ENCODE results near the gene STKLD1. TPM values are rescaled to one million over a fixed set of nuclear protein-coding genes. Genes with fewer than 3 reads are reported as not detected.

Gene STKLD1
- total and polyA plus RNA-seq, 7 experiments from 2014 or later, result 0.78 to 1.8 (median 1.4) TPM; not detected in 1

GRCh38 chr9:133406480-133407307 is 30.5 kb downstream of the STKLD1 start:
- H3K27ac ChIP-seq (ENCODE audit: low read depth, low read length), result no peak overlapping the region
- Mint-ChIP-seq H3K27ac (peak overlapping the region in 7 of 9 donors; percentile 1 to 86 (median 51)), H3K4me1 (peaks cover 2 to 14% (median 10%) of the 10 kb centered on the region in 7 donors), H3K4me3 (no peak overlapping the region), H3K36me3 (peaks cover 6 to 38% (median 11%) of the 10 kb centered on the region in 5 donors), H3K27me3 (no peaks in the 10 kb centered on the region), H3K9me3 (peaks cover 0 to 2% (median 0%) of the 10 kb centered on the region in 11 donors)
- CTCF ChIA-PET, result interaction anchor here (0.7 to 1.3 kb wide), 2 partner anchors 9 to 80 kb away, joined by 3 to 4 read pairs; no protein-coding TSS in a partner anchor
- intact Hi-C loops (cut with micrococcal nuclease), result loop anchor here (1.0 to 5.0 kb wide), 4 partner anchors 50 to 321 kb away; partner anchors contain the start of genes SLC2A6 (in 2 of the 2), SURF1 (in 1 of the 2) and SURF2 (in 1 of the 2)
- no peaks in the 10 kb centered on the region for H3K4me1 ChIP-seq (ENCODE audit: control insufficient read depth in 2 of 2, insufficient read depth in 2 of 2, low read length in 2 of 2)
- no peaks in the 10 kb centered on the region for H3K9me3 ChIP-seq (ENCODE audit: control insufficient read depth in 2 of 3, low read length in 3 of 3)
- peaks cover 3 to 78% (median 4%) of the 10 kb centered on the region in 3 experiments for H3K36me3 ChIP-seq (ENCODE audit: control insufficient read depth in 2 of 3, insufficient read depth in 3 of 3, low read length in 3 of 3)
- DNase-seq (peak; percentile 59 to 78 (median 71)), ATAC-seq (peak; percentile 94)
- POLR2A ChIA-PET, result no interaction called here
- no peak overlapping the region for H3K4me3 ChIP-seq (ENCODE audit: low read length)
- no peaks in the 10 kb centered on the region for H3K27me3 ChIP-seq (ENCODE audit: control insufficient read depth in 2 of 2, insufficient read depth in 2 of 2, low read length in 2 of 2)

GRCh38 chr9:133408042-133408441 is 31.9 kb downstream of the STKLD1 start:
- intact Hi-C loops (cut with micrococcal nuclease), result loop anchor here in 1 of 2 donors (5.0 kb wide), 1 partner anchor 319 kb away; no protein-coding TSS in a partner anchor
- no peaks in the 10 kb centered on the region for H3K9me3 ChIP-seq (ENCODE audit: control insufficient read depth in 2 of 3, low read length in 3 of 3)
- Mint-ChIP-seq H3K4me3 (no peak overlapping the region), H3K27me3 (no peaks in the 10 kb centered on the region), H3K4me1 (peaks cover 2 to 15% (median 10%) of the 10 kb centered on the region in 7 donors), H3K9me3 (peaks cover 0 to 2% (median 0%) of the 10 kb centered on the region in 11 donors), H3K27ac (no peak overlapping the region), H3K36me3 (peaks cover 6 to 38% (median 11%) of the 10 kb centered on the region in 5 donors)
- CTCF ChIA-PET, result interaction anchor here (1.3 kb wide), 1 partner anchor 8 kb away, joined by 3 read pairs; no protein-coding TSS in a partner anchor
- H3K27me3 ChIP-seq (ENCODE audit: control insufficient read depth in 2 of 2, insufficient read depth in 2 of 2, low read length in 2 of 2), result no peaks in the 10 kb centered on the region
- no peak overlapping the region for H3K4me3 ChIP-seq (ENCODE audit: low read length)
- POLR2A ChIA-PET, result no interaction called here
- no peak overlapping the region for H3K27ac ChIP-seq (ENCODE audit: low read depth, low read length)
- H3K36me3 ChIP-seq (ENCODE audit: control insufficient read depth in 2 of 3, insufficient read depth in 3 of 3, low read length in 3 of 3), result peaks cover 3 to 80% (median 13%) of the 10 kb centered on the region in 3 experiments
- no peak for ATAC-seq
- no peak for DNase-seq
- no peaks in the 10 kb centered on the region for H3K4me1 ChIP-seq (ENCODE audit: control insufficient read depth in 2 of 2, insufficient read depth in 2 of 2, low read length in 2 of 2)

DNA sequence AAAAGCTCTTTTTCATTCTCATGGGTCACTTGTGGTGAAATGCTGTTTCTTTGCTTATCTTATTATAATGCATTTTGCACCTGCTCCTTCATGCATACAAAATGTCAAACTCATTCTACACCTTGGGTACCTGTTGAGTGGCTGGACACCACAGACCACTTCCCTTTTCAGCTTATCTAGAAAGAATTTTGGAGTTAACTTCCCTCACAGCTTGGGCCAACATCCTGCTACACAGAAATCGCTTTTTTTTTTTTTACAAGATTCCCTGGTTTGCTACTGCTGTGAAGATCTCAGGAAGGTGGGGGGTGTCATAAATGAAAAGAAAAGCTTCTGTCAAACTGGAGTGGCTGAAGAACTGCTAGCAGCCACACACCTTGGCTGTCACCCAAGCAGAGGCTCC is 39.0 kb downstream of the STKLD1 start:
- Mint-ChIP-seq H3K36me3 (peaks cover 3 to 30% (median 4%) of the 10 kb centered on the region in 5 donors), H3K4me3 (peak overlapping the region in 5 of 10 donors; percentile 14 to 88 (median 39)), H3K4me1 (peaks cover 27 to 54% (median 48%) of the 10 kb centered on the region in 7 donors), H3K27ac (peak overlapping the region in 3 of 9 donors; percentile 38 to 88 (median 70)), H3K27me3 (no peaks in the 10 kb centered on the region), H3K9me3 (peaks cover 0 to 6% (median 0%) of the 10 kb centered on the region in 11 donors)
- Histone ChIP-seq H3K4me1 (ENCODE audit: control insufficient read depth in 2 of 2, insufficient read depth in 2 of 2, low read length in 2 of 2) (peaks cover 13 to 14% of the 10 kb centered on the region in 2 donors), H3K4me3 (ENCODE audit: low read length) (no peak overlapping the region), H3K27me3 (ENCODE audit: control insufficient read depth in 2 of 2, insufficient read depth in 2 of 2, low read length in 2 of 2) (no peaks in the 10 kb centered on the region), H3K9me3 (ENCODE audit: control insufficient read depth in 2 of 3, low read length in 3 of 3) (no peaks in the 10 kb centered on the region), H3K36me3 (ENCODE audit: control insufficient read depth in 2 of 3, insufficient read depth in 3 of 3, low read length in 3 of 3) (peaks cover 0 to 48% (median 9%) of the 10 kb centered on the region in 3 experiments), H3K27ac (ENCODE audit: low read depth, low read length) (no peak overlapping the region)
- ChIA-PET CTCF (interaction anchor here (0.6 to 1.1 kb wide), 4 partner anchors 7 to 675 kb away, joined by 3 read pairs; no protein-coding TSS in a partner anchor), POLR2A (no interaction called here)
- intact Hi-C loops (cut with micrococcal nuclease), result loop anchor here (5.0 to 10.0 kb wide), 2 partner anchors 68 to 290 kb away; partner anchors contain the start of genes MED22 (in 1 of the 2) and RPL7A (in 1 of the 2)
- ATAC-seq, result no peak
- no peak for DNase-seq

DNA sequence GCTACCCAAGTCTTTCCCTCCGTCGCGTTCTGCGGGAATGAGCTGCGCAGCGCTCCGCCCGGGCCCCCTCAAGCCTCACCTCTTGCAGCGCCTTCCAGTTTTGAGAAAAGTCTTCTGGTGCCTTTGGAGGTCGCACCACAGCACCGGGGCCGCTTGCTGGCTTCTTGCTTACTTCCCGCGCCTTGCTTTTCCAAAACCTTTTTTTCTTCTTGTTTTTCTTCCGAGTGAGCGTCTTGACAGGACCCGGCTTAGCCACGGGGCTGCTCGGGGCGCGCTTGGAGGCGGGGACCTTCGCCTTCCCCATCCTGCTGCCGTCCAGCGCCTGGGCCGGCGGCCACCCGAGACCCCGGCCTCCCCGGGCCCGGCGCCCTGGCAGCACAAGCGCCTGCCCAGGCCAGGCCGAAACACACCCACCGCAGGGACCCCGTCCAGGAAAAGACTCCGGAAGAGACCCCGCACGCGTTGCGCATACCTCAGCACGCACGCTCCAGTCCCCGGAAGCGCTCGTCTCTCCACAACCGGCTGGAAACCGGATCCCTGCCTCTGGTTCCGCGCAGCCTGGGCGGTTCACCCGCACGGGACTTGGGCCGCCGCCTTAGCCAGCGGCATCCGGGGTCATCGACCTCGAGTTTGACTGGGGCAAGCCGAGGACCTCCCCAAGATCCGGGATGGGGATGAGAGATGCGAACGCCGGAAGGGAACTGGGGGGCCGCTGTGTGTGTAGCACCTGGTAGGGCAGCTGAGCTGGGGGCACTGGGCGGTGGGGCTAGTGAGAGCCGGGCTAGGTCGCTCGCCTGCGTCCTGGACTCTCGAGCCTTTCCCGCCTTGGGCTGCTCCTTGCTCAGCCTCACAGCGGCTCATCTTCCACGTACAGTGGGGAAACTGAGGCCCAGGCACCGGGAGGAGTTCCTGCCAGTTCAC is 41.6 kb downstream of the STKLD1 start, which contains the start of gene REXO4:
REXO4 (minus strand) TSS at position 470 of the 921 bp plus-strand sequence; CDS start at position 304, 166 bp downstream.
- no peaks in the 10 kb centered on the region for H3K27me3 ChIP-seq (ENCODE audit: control insufficient read depth in 2 of 2, insufficient read depth in 2 of 2, low read length in 2 of 2)
- Mint-ChIP-seq H3K4me1 (peaks cover 32 to 60% (median 54%) of the 10 kb centered on the region in 7 donors), H3K27ac (peak within 1 kb of the TSS; percentile 81 to 94 (median 91)), H3K27me3 (peaks cover 0 to 3% (median 0%) of the 10 kb centered on the region in 5 donors), H3K9me3 (peaks cover 0 to 6% (median 0%) of the 10 kb centered on the region in 11 donors), H3K36me3 (peaks cover 0 to 20% (median 0%) of the 10 kb centered on the region in 5 donors), H3K4me3 (peak within 1 kb of the TSS; percentile 88 to 93 (median 91))
- DNase-seq (peak; percentile 73 to 88 (median 84)), ATAC-seq (peak; percentile 93)
- H3K36me3 ChIP-seq (ENCODE audit: control insufficient read depth in 2 of 3, insufficient read depth in 3 of 3, low read length in 3 of 3), result peaks cover 0 to 24% (median 0%) of the 10 kb centered on the region in 3 experiments
- H3K4me1 ChIP-seq (ENCODE audit: control insufficient read depth in 2 of 2, insufficient read depth in 2 of 2, low read length in 2 of 2), result peaks cover 13 to 14% of the 10 kb centered on the region in 2 donors
- intact Hi-C loops (cut with micrococcal nuclease), result loop anchor here (1.0 to 10.0 kb wide), 11 partner anchors 41 to 650 kb away; partner anchors contain the start of genes CACFD1 (in 2 of the 2), MED22 (in 2 of the 2), RPL7A (in 2 of the 2) and STKLD1 (in 2 of the 2)
- ChIA-PET POLR2A (interaction anchor here (0.6 to 1.3 kb wide), 5 partner anchors 27 to 474 kb away, joined by 3 read pairs; partner anchors contain the start of gene TSC1), CTCF (no interaction called here)
- H3K4me3 ChIP-seq (ENCODE audit: low read length), result peak within 1 kb of the TSS; percentile 87
- H3K9me3 ChIP-seq (ENCODE audit: control insufficient read depth in 2 of 3, low read length in 3 of 3), result no peaks in the 10 kb centered on the region
- peak within 1 kb of the TSS; percentile 80 for H3K27ac ChIP-seq (ENCODE audit: low read depth, low read length)

DNA sequence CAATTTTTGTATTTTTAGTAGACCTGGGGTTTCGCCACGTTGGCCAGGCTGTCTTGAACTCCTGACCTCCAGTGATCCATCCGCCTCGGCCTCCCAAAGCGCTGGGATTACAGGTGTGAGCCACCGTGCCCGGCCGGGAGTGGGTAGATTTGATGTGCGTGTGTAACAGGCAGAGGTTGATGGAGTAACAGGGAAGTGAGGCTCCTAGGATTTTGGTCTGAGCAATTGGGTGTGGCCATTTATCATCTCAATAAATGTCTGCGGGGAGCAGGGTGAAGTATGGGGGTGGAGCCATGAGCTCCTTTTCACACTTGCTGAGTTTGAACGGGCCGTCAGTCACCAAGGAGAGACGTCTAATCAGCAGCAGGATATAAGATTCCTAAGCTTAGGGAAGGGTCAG is 42.8 kb downstream of the STKLD1 start:
- ATAC-seq (no peak), DNase-seq (no peak)
- H3K36me3 Mint-ChIP-seq, result peaks cover 0 to 15% (median 0%) of the 10 kb centered on the region in 5 donors
- no peaks in the 10 kb centered on the region for H3K27me3 ChIP-seq (ENCODE audit: control insufficient read depth in 2 of 2, insufficient read depth in 2 of 2, low read length in 2 of 2)
- H3K27me3 Mint-ChIP-seq, result peaks cover 0 to 4% (median 0%) of the 10 kb centered on the region in 5 donors
- H3K4me3 Mint-ChIP-seq, result peak overlapping the region; percentile 59 to 93 (median 90)
- H3K4me1 ChIP-seq (ENCODE audit: control insufficient read depth in 2 of 2, insufficient read depth in 2 of 2, low read length in 2 of 2), result peaks cover 10 to 14% of the 10 kb centered on the region in 2 donors
- peaks cover 0 to 12% (median 0%) of the 10 kb centered on the region in 3 experiments for H3K36me3 ChIP-seq (ENCODE audit: control insufficient read depth in 2 of 3, insufficient read depth in 3 of 3, low read length in 3 of 3)
- CTCF ChIA-PET, result interaction anchor here (0.9 kb wide), 1 partner anchor 89 kb away, joined by 3 read pairs; no protein-coding TSS in a partner anchor
- H3K4me3 ChIP-seq (ENCODE audit: low read length), result no peak overlapping the region
- intact Hi-C loops (cut with micrococcal nuclease), result loop anchor here (2.0 to 10.0 kb wide), 4 partner anchors 42 to 286 kb away; partner anchors contain the start of genes MED22 (in 1 of the 2), RPL7A (in 1 of the 2), SLC2A6 (in 1 of the 2) and STKLD1 (in 1 of the 2)
- H3K27ac ChIP-seq (ENCODE audit: low read depth, low read length), result no peak overlapping the region
- peaks cover 0 to 6% (median 0%) of the 10 kb centered on the region in 11 donors for H3K9me3 Mint-ChIP-seq
- POLR2A ChIA-PET, result no interaction called here
- peak overlapping the region; percentile 65 to 93 (median 88) for H3K27ac Mint-ChIP-seq
- peaks cover 28 to 55% (median 49%) of the 10 kb centered on the region in 7 donors for H3K4me1 Mint-ChIP-seq
- H3K9me3 ChIP-seq (ENCODE audit: control insufficient read depth in 2 of 3, low read length in 3 of 3), result no peaks in the 10 kb centered on the region

Data from naive thymus-derived CD4-positive, alpha-beta T cell (primary cell).